Measurements from ENCODE around the gene HLA-B.

- TF ChIP-seq CTCF (IDR thresholded peaks at IDR 0.05; ENCODE audit: insufficient read depth, low read length) (no peak), POLR2AphosphoS5 (IDR thresholded peaks at IDR 0.05; ENCODE audit: low read depth) (no peak), GABPA (IDR thresholded peaks at IDR 0.05; ENCODE audit: low read depth) (no peak), REST (IDR thresholded peaks at IDR 0.05; ENCODE audit: insufficient replicate concordance, low read depth) (no peak), SPI1 (IDR thresholded peaks at IDR 0.05; ENCODE audit: borderline replicate concordance, low read depth) (no peak)
These were observed 6.0 kb downstream of the HLA-B start for GRCh38 chr6:31351033-31351380.
